Activated naive CD8-positive, alpha-beta T cell treated with anti-CD3 and anti-CD28 coated beads for 36 hours (primary cell): ENCODE measurements around the gene LRP5. TPM values are rescaled to one million over a fixed set of nuclear protein-coding genes. Genes with fewer than 3 reads are reported as not detected.
A peak's percentile ranks its signal among the peaks of the same experiment; 100 is the strongest.
"Not testable (repeated sequence)": the region's sequence is repeated elsewhere in the genome, so short reads cannot be mapped to it uniquely, and the experiment has no call there.

Experiments used
- DNase-seq: peaks from one replicate; pipeline ENCODE4 v3.0.0; 2021
- H3K27ac Mint-ChIP-seq: one replicate; pipeline ENCODE4 v1.8.0; 2022; ENCODE audit warnings: mild to moderate bottlenecking, moderate library complexity, mixed read lengths
- H3K27me3 Mint-ChIP-seq: one replicate; pipeline ENCODE4 v1.8.0; 2022; ENCODE audit warnings: mild to moderate bottlenecking, mixed read lengths
- H3K36me3 Mint-ChIP-seq: one replicate; pipeline ENCODE4 v1.8.0; 2021; ENCODE audit warnings: mild to moderate bottlenecking, mixed read lengths
- H3K4me1 Mint-ChIP-seq: one replicate; pipeline ENCODE4 v1.8.0; 2021; ENCODE audit warnings: mixed read lengths
- H3K4me3 Mint-ChIP-seq: one replicate; pipeline ENCODE4 v1.8.0; 2022; ENCODE audit warnings: mild to moderate bottlenecking, moderate library complexity, mixed read lengths
- H3K9me3 Mint-ChIP-seq: one replicate; pipeline ENCODE4 v1.8.0; 2022; ENCODE audit warnings: mixed read lengths
- total RNA-seq, 2 experiments: library from RNA; stranded (reverse); gene quantifications; one replicate each; pipeline ENCODE4 v1.2.3, GENCODE V29; 2021

Gene LRP5
- total RNA-seq, 2 experiments from 2014 or later: 12.7 to 15.4 TPM

DNA sequence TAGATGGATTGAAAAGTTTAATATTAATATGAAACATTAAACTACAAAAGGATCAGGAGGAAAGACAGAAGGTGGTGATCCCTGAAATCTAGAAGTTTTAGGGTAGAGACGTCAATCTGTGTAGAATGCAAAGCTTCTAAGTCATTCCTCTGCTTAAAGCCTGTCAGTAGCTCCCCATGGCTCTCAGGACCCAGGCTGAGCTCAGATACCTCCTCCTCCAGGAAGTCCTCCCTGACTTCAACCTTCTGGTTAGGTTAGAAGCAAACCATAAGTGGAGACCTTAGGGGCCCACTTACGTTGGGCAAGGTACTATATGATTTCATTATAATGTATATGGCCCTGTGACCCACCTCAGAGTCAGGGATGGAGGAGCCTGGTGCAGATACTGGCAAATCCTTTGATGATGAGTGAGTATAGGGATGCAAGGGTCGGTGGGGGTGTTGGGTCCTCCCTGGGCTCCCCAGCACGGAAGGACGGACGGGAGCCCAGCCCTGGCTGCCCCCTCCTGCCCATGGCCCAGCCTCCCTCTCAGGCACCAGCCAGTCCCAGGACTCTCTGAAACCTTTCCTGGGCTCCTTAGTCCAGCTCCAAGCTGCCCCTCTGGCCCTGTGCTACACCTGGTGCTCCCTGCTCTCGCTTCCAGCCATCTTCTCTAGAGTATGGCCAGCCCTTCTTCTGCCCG lies 145.0 kb downstream of the LRP5 start:
- H3K4me3 Mint-ChIP-seq: no peak overlapping the region
- H3K9me3 Mint-ChIP-seq: no peaks in the 10 kb centered on the region
- no peak overlapping the region for H3K27ac Mint-ChIP-seq
- peaks cover 6% of the 10 kb centered on the region for H3K27me3 Mint-ChIP-seq
- H3K4me1 Mint-ChIP-seq: peaks cover 6% of the 10 kb centered on the region
- no peak for DNase-seq
- no peaks in the 10 kb centered on the region for H3K36me3 Mint-ChIP-seq

DNA sequence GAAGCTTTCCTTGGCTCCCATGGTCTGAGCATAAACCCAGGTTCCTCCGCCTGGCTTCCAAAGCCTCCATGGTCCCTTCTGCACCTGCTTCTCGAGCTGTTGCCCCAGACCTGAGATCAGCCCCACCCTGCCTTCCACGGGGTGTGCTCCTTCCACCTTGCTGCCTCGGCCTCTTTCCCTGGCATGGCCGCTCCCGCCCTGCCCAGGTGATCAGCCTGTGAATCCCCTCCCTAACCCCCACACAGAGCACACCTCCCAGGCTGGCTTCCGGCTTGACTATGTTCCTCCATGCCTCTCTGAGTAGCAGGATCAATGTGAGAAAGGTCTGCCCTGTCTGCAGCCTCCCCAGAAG lies 145.5 kb downstream of the LRP5 start:
- H3K36me3 Mint-ChIP-seq: peaks cover 5% of the 10 kb centered on the region
- DNase-seq: no peak
- peaks cover 6% of the 10 kb centered on the region for H3K27me3 Mint-ChIP-seq
- no peak overlapping the region for H3K4me3 Mint-ChIP-seq
- peaks cover 11% of the 10 kb centered on the region for H3K4me1 Mint-ChIP-seq
- no peaks in the 10 kb centered on the region for H3K9me3 Mint-ChIP-seq
- H3K27ac Mint-ChIP-seq: no peak overlapping the region

DNA sequence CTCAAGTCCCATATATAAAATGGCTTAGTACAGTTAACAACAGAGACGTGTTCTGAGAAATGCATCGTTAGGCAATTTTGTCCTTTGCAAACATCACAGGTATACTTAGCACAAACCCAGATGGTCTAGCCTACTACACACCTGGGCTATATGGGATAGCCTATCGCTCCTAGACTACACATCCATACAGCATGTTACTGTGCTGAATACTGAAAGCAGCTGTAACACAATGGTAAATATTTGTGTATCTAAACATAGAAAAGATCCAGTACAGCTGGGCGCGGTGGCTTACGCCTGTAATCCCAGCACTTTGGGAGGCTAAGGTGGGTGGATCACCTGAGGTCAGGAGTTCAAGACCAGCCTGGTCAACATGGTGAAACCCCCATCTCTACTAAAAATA lies 145.9 kb downstream of the LRP5 start:
- H3K4me3 Mint-ChIP-seq, H3K36me3 Mint-ChIP-seq, DNase-seq, H3K27me3 Mint-ChIP-seq, H3K9me3 Mint-ChIP-seq, H3K27ac Mint-ChIP-seq: not testable (repeated sequence)
- H3K4me1 Mint-ChIP-seq: peaks cover 14% of the 10 kb centered on the region

DNA sequence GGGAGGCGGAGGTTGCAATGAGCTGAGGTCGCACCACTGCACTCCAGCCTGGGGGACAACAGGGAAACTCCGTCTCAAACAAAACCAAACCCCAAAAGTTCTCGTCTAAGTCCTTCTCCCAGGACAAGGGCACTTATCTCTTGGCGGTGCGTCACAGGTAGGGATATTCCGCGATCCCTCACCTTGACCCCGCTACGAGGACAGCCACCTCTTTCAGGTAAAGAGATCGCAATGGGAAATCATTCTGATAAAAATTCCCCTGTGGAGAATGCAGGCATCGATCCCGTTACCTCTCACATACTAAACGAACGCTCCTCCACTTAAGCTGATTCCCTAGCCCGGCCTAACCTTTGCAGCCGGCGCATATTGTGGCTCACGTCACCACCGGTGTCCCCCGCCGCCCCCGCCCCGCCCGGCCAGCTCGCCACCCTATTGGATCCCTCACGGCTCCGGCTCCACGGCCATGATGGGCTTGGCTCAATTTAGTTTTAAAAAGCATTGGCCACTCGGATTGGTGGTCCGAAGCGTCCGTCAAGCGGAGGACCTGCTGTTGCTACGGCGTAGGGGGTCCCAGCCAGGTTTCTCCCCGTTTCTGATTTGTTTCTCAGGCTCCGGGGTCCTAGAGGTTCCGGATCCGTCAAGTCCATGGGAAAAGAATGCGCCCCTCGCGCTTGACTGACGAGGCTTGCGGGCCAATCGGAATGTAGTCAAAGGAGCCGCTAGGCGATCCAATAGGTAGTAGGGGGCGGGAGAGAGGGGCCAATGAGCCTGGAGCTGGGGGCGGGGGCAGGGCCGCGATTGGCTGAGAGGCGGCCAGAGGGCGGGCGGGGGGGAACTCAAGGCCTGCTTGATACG lies 147.7 kb downstream of the LRP5 start:
- peak overlapping the region; percentile 87 for H3K4me3 Mint-ChIP-seq
- DNase-seq: peak; percentile 93
- H3K4me1 Mint-ChIP-seq: peaks cover 30% of the 10 kb centered on the region
- peaks cover 18% of the 10 kb centered on the region for H3K36me3 Mint-ChIP-seq
- H3K27ac Mint-ChIP-seq: peak overlapping the region; percentile 92
- peaks cover 6% of the 10 kb centered on the region for H3K27me3 Mint-ChIP-seq
- H3K9me3 Mint-ChIP-seq: no peaks in the 10 kb centered on the region

DNA sequence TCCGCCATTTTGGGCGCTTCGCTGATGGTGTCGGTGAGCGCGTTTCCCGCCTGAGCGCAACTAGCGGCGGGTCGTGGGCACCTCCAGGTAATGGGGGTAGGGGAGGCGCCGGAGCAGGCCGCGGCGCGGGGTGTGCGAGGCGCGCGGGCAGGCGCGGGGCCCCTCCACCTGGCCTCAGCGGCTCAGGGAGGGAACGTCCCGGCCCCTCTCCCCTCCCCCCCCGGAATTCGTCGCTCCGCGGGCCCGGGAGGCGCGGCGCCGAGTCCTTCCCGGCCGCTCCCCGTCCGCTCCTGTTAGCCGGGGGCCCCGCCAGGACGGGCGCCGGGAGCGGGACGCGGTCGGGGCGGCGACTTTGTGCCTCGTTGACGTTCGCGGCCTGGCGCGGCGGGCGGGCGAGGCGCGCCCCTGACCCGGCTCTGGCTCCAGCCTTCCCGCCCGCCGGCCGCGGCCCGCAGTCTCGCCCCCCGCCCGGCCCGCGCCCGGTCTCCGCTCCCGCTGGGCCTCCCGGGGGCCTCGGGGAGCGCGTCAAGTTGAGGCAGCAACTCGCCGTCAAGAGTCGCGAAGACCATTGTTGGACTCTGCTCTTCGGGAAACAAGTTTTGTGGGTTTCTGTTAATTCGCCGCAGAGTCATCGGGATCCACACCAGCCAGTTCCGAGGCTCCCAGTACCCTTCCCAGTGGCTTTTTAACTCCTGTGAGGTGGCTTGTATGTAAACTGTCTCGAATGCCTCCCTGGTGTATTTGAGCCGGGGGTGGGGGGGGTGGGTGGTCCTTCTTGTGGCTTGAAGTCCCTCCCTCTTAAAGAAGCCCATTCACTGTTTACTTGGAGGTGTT lies 148.6 kb downstream of the LRP5 start, which contains the start of gene PPP6R3:
Gene PPP6R3, plus strand, starts transcription at position 12 of the 834 bp plus-strand sequence. CDS start 76,913 bp downstream, outside the sequence.
- H3K9me3 Mint-ChIP-seq: no peaks in the 10 kb centered on the region
- peak within 1 kb of the TSS; percentile 92 for H3K27ac Mint-ChIP-seq
- no peak for DNase-seq
- H3K27me3 Mint-ChIP-seq: peaks cover 6% of the 10 kb centered on the region
- H3K4me1 Mint-ChIP-seq: peaks cover 38% of the 10 kb centered on the region
- peaks cover 23% of the 10 kb centered on the region for H3K36me3 Mint-ChIP-seq
- peak within 1 kb of the TSS; percentile 98 for H3K4me3 Mint-ChIP-seq

DNA sequence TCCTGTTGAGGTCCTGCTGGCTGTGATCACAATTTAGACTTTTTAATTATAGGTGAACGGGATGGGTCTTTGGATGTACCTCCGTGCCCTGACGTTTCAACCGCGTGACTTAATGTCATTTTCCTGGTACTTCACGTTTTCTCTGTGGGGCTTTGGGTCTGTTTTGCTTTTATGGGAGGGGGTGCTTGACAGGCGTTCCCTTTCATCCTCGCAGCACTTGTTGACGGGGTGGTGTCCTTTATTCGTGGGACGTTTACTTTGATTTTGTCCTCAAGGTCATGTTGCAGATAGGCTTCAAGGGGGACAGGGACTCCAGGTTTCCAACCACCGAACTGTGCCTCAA lies 149.2 kb downstream of the LRP5 start:
- H3K4me3 Mint-ChIP-seq: peak overlapping the region; percentile 98
- H3K36me3 Mint-ChIP-seq: peaks cover 25% of the 10 kb centered on the region
- H3K27me3 Mint-ChIP-seq: peaks cover 6% of the 10 kb centered on the region
- peaks cover 40% of the 10 kb centered on the region for H3K4me1 Mint-ChIP-seq
- no peaks in the 10 kb centered on the region for H3K9me3 Mint-ChIP-seq
- DNase-seq: no peak
- peak overlapping the region; percentile 88 for H3K27ac Mint-ChIP-seq

DNA sequence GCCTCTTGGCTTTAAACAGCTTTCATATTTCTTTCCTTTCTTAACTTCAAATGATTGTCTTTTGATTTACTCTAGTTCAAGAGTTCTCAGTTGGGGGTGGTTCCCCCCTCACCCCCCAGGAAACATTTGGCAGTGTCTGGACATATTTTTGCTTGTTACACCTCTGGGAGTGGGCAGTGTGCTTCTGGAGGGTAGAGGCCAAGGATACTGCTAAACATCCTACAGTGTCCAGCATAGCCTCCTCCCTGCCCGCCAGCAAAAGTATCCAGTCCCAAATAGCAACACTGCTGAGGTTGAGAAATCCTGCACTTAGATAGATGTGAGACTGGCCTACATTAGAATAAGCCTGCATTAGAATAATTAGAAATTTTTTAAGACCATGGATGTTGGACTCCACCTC lies 151.3 kb downstream of the LRP5 start:
- Mint-ChIP-seq H3K9me3 (no peaks in the 10 kb centered on the region), H3K36me3 (peaks cover 29% of the 10 kb centered on the region), H3K27ac (no peak overlapping the region), H3K4me3 (peak overlapping the region; percentile 98), H3K4me1 (peaks cover 53% of the 10 kb centered on the region), H3K27me3 (peaks cover 6% of the 10 kb centered on the region)
- no peak for DNase-seq

DNA sequence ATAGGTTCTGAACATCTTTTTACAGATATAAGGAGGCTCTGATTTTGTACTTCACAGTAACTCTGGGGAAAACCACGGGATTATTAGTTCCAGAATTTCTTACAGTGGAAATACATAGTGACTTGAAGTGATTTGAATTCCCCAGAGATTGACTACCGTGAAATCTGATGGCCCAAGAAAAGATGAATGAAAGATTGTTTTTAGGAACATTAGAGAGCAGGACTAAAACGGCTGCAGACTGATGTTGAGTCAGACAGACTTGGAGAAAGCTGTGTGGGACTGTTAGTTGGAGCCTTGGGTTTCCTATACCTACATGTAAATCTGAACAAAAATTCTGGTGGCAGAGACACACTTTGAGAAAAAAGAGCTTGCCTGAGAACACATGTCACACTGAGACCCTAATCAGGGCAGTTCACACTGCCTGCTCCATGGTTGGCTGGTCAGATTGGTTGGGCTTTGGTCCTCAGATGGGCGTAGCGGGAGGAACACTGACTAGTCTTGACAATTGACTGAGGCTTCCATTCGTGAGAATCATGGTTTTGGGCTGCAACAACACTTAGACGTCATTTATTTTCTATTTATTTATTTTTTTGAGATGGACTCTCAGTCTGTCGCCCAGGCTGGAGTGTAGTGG lies 154.9 kb downstream of the LRP5 start:
- Mint-ChIP-seq H3K4me3 (no peak overlapping the region), H3K9me3 (no peaks in the 10 kb centered on the region), H3K4me1 (peaks cover 81% of the 10 kb centered on the region), H3K27ac (no peak overlapping the region), H3K27me3 (no peaks in the 10 kb centered on the region), H3K36me3 (peaks cover 48% of the 10 kb centered on the region)
- DNase-seq: no peak

DNA sequence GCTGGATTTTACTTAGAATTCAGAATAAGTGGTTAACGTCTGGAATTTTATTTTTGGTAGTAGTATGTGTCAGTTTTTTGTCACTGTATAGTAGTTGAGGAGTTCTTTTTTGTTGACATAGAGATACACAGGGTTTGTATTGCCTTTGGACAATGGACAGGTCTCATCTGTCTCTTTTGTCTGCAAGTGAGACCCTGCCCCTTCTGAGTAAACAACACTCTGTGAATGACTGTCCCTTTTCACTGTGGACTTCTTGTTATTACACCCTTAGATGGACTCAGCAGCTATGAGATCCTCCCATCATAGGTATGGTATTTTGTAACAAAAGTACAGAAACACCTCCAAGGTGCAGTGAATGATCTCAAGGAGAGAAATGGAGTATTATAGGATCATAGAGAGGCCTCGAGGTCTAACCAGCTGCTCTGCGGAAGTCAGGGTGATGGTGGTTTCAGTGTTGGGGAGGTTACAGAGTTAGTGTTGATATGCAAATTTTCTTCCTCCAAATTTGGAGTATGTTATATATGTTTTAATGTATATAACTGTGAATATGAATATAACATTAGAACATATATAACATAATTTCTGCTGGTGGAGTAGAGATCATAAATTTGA lies 155.9 kb downstream of the LRP5 start:
- Mint-ChIP-seq H3K27me3 (no peaks in the 10 kb centered on the region), H3K9me3 (no peaks in the 10 kb centered on the region), H3K27ac (peak overlapping the region; percentile 71), H3K36me3 (peaks cover 51% of the 10 kb centered on the region), H3K4me1 (peaks cover 83% of the 10 kb centered on the region), H3K4me3 (peak overlapping the region; percentile 27)
- DNase-seq: no peak

DNA sequence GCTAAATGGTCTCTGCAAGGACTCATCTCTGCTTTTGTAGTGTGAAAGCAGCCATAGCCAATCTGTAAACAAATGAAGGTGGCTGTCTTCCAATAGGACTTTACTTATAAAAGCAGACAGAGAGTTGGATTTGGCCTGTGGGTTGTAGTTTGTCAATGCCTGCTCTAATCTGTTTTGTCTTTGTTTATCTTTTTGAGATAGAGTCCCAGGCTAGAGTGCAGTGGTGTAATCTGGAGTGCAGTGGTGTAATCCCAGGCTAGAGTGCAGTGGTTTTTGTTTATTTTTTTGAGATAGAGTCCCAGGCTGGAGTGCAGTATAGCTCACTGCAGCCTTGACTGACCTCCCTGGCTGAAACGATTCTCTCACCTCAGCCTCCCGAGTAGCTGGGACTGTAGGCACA lies 156.7 kb downstream of the LRP5 start:
- Mint-ChIP-seq H3K4me1 (peaks cover 82% of the 10 kb centered on the region), H3K4me3 (no peak overlapping the region), H3K36me3 (peaks cover 53% of the 10 kb centered on the region), H3K27ac (no peak overlapping the region), H3K27me3 (no peaks in the 10 kb centered on the region), H3K9me3 (no peaks in the 10 kb centered on the region)
- DNase-seq: no peak

DNA sequence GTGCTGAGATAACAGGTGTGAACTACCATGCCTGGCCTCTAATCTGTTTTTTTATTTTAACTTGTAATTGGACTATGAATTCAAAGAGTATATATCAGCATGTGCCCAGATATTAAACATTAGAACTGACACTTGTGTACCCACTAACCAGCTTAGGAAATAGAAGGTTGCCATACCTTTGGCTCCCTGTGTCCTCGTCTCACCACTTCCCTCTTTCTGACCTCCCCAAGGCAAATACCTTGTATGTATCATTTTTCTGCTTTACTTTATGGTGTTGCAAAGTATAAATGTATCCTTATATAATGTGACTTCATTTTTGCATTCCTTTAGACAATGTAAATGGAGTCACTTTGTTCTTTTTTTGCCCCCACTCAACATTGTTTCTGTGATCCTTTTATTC lies 157.3 kb downstream of the LRP5 start:
- Mint-ChIP-seq H3K9me3 (no peaks in the 10 kb centered on the region), H3K36me3 (peaks cover 53% of the 10 kb centered on the region), H3K27ac (peak overlapping the region; percentile 44), H3K4me1 (peaks cover 80% of the 10 kb centered on the region), H3K4me3 (no peak overlapping the region), H3K27me3 (no peaks in the 10 kb centered on the region)
- no peak for DNase-seq

DNA sequence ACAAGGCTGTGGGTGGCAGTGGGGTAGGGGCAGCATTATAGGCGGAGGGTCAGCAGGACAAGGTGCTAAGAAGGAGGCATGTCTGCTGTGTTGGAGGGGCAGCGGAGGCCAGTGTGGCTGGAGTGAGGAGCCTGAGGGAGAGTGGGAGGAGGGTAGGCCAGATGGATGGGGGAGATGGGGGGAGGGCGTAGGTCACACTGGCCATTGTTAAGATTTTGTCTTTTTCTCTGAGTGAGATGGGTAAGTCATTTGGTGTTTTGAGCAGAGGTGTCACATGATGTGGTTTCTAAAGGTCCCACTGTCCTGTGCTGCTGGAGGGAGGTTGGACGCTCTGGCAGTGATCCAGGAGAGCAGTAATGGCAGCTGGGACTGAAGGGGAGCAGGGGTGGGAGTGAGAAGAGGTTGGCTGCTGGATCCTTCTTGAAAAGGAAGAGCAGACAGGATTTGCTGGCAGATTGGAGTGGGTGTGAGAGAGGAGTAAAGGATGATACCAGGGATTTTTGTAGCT lies 158.0 kb downstream of the LRP5 start:
- DNase-seq: no peak
- Mint-ChIP-seq H3K4me3 (peak overlapping the region; percentile 26), H3K27me3 (no peaks in the 10 kb centered on the region), H3K36me3 (peaks cover 52% of the 10 kb centered on the region), H3K27ac (peak overlapping the region; percentile 87), H3K4me1 (peaks cover 77% of the 10 kb centered on the region), H3K9me3 (no peaks in the 10 kb centered on the region)

DNA sequence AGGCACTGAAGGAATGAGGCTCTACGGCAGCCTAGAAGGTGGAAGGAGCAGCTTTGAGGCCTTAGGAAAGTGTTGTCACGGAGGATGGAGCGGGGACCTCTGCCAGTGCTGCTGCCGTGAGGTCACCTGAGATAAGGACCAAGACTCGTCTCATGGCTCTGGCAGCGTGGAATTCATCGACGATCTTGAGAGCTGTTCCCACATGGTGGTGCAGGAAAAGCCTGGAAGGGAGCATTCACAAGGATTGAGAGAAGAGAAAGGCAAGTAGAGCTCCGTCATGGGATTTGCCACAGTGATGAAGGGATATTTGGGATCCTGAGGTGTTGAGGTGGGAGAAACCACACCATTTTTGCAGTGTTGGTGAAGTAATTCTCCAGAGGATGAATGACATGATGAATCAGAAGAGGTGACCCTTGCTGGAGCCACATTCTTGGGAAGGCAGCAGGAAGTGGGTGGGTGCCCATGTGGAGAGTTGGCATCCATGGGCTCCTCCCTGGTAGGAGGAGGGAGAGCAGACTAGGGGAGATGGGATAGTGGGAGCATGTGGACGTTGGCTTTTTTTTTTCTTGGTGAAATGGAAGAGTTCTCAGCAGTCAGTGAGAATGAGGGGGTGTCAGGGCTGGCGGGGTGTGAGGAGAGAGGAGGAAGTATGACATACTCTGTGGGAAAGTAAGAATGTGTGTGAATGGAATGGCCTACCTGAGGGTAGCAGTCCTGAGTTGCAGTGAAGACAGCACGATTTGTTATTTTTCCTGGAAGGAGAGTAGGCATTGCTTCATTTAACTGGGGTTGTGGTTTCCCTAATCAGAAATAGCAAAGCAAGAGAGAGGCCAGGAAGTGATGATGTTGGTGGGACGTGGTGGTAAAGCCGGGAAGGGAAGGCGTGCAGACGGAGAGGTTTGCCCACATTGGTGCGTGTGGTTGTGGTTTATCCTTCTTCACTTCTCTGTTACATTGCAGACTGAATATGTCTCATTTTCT lies 159.3 kb downstream of the LRP5 start:
- peak overlapping the region; percentile 87 for H3K27ac Mint-ChIP-seq
- H3K9me3 Mint-ChIP-seq: no peaks in the 10 kb centered on the region
- H3K4me1 Mint-ChIP-seq: peaks cover 69% of the 10 kb centered on the region
- DNase-seq: peak; percentile 65
- no peaks in the 10 kb centered on the region for H3K27me3 Mint-ChIP-seq
- H3K4me3 Mint-ChIP-seq: peak overlapping the region; percentile 53
- peaks cover 53% of the 10 kb centered on the region for H3K36me3 Mint-ChIP-seq
